ENCODE results near the gene RHEBL1. TPM values are rescaled to one million over a fixed set of nuclear protein-coding genes. Genes with fewer than 3 reads are reported as not detected.

RHEBL1 gene
- total and polyA plus RNA-seq, 8 donors = 0.71 to 3.6 (median 2.2) TPM

DNA sequence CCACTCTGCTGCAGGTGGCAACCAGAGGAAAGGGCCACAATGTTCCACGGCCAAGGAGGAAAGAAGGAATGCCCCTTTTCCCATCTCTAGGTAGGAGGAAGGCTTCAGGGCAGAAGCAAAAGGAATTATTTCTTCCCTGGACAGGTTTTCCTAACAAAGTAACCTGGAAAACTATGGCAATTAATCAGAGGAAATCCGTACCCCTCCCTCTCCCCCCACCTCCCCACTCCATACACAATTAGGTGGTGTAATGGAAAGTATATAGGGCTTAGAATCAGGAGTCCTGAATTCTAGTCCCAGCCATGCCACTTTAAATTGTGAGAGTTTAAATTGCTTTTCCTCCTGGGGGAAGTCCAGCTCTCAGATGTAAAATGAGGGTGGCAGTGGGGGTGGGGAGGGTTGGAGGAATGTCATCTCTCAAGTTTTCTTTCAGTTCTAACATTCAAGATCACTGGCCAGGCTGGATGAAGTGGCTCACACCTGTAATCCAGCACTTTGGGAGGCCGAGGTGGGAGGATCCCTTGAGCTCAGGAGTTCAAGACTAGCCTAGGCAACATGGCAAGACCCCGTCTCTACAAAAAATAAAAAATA, 23.1 kb upstream of the RHEBL1 start:
- peaks cover 27 to 73% of the 10 kb centered on the region in 2 donors for H3K4me1 ChIP-seq
- intact Hi-C loops (cut with DNase I) = no loop called here
- ATAC-seq (no peak), DNase-seq (no peak)
- peaks cover 55 to 74% of the 10 kb centered on the region in 2 donors for H3K27me3 ChIP-seq
- no peak for TF ChIP-seq CTCF (IDR thresholded peaks at IDR 0.05)
- H3K27ac ChIP-seq = no peak overlapping the region
- peaks cover 0 to 21% of the 10 kb centered on the region in 2 donors for H3K36me3 ChIP-seq
- H3K4me3 ChIP-seq = peak overlapping the region in 1 of 2 donors; percentile 23
- H3K9me3 ChIP-seq = no peaks in the 10 kb centered on the region

DNA sequence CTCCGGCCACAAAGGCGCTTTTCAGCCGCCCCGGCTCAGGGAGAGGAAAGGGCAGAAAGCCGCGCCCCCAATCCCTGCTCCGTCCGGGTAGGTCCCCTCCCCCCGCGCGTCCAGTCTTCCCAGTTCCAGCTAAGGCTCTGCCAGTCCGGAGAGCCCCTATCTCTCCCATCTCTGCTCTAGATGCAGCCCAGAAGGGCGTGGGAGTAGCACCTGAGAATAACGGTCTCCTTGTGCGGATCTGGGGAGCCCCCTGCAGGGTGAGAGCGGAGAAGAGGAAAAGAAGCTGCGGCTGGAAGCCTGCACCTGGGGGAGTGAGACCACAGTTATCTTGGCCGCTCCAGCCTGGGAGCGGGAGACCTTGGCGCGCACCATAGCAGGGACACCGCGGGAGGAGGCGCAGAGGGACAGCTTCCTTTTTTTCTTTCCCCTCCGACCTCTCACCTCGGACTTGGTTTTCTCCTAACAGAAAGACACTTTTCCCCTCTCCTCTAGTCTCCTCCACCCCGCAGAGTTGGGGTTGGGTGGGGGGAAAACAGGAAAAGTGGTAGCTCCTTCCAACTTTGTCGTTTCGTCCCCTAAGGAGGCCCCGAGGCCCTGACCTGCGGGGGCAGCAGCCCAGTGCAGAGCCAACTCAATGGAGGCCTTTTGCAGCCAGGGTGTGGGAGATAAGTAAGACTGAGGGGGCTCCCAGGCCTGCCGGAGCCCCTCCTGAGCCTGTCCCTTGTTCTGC, 22.5 kb upstream of the RHEBL1 start:
- H3K27me3 ChIP-seq = peaks cover 55 to 74% of the 10 kb centered on the region in 2 donors
- H3K4me3 ChIP-seq = peak overlapping the region; percentile 6 to 23
- H3K4me1 ChIP-seq = peaks cover 27 to 74% of the 10 kb centered on the region in 2 donors
- no peak for TF ChIP-seq CTCF (IDR thresholded peaks at IDR 0.05)
- ATAC-seq (no peak), DNase-seq (peak in 1 of 4 donors; percentile 79)
- H3K27ac ChIP-seq = peak overlapping the region in 1 of 2 donors; percentile 4
- H3K9me3 ChIP-seq = no peaks in the 10 kb centered on the region
- H3K36me3 ChIP-seq = peaks cover 0 to 15% of the 10 kb centered on the region in 2 donors
- intact Hi-C loops (cut with DNase I) = no loop called here

DNA sequence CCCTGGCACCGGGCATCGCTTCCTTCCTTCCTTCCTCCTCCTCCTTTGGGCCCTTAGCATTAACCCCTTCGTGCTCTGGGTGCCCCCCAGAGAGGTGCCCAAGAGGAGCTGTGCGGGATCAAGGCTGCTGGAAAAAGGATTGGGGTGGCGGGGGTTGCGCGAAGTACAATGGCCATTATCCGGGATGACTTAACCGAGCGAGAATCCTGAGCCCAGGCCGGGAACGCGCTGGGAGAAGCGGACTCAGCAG, 22.0 kb upstream of the RHEBL1 start:
- no peak for TF ChIP-seq CTCF (IDR thresholded peaks at IDR 0.05)
- ATAC-seq (no peak), DNase-seq (no peak)
- H3K27ac ChIP-seq = no peak overlapping the region
- H3K27me3 ChIP-seq = peaks cover 55 to 74% of the 10 kb centered on the region in 2 donors
- H3K9me3 ChIP-seq = no peaks in the 10 kb centered on the region
- peaks cover 0 to 10% of the 10 kb centered on the region in 2 donors for H3K36me3 ChIP-seq
- peaks cover 27 to 74% of the 10 kb centered on the region in 2 donors for H3K4me1 ChIP-seq
- intact Hi-C loops (cut with DNase I) = no loop called here
- peak overlapping the region in 1 of 2 donors; percentile 23 for H3K4me3 ChIP-seq

- ATAC-seq (no peak), DNase-seq (no peak)
- Histone ChIP-seq H3K36me3 (peaks cover 0 to 5% of the 10 kb centered on the region in 2 donors), H3K4me3 (peak overlapping the region in 1 of 2 donors; percentile 23), H3K4me1 (peaks cover 27 to 74% of the 10 kb centered on the region in 2 donors), H3K9me3 (no peaks in the 10 kb centered on the region), H3K27me3 (peaks cover 55 to 74% of the 10 kb centered on the region in 2 donors), H3K27ac (no peak overlapping the region)
- TF ChIP-seq CTCF (IDR thresholded peaks at IDR 0.05) = no peak
- intact Hi-C loops (cut with DNase I) = no loop called here
Measured at GRCh38 chr12:49091056-49091835, 21.5 kb upstream of the RHEBL1 start.
